RKO (cell line): Measurements from ENCODE around the gene RASSF4.

Source experiments
- DNase-seq: peaks from one replicate; pipeline ENCODE4 v3.0.0-alpha.2; 2016; ENCODE audit warnings: low spot score

Gene RASSF4

GRCh38 chr10:44990302-44990655 lies 30.7 kb downstream of the RASSF4 start:
- no peak for DNase-seq

- no peak for DNase-seq
Observed at GRCh38 chr10:44990965-44991364, 31.4 kb downstream of the RASSF4 start.

GRCh38 chr10:44991571-44991970 lies 32.0 kb downstream of the RASSF4 start:
- DNase-seq: no peak

- no peak for DNase-seq
Observed at GRCh38 chr10:44992070-44992731, 32.6 kb downstream of the RASSF4 start.

- DNase-seq: no peak
Observed at GRCh38 chr10:44992732-44993225, 33.2 kb downstream of the RASSF4 start.

- DNase-seq: no peak
Observed at GRCh38 chr10:44993226-44993921, 33.8 kb downstream of the RASSF4 start.

- no peak for DNase-seq
Observed at GRCh38 chr10:44993922-44994751, 34.5 kb downstream of the RASSF4 start.

GRCh38 chr10:44994752-44995530 lies 35.3 kb downstream of the RASSF4 start:
- DNase-seq: no peak

GRCh38 chr10:44995581-44995913 lies 35.9 kb downstream of the RASSF4 start:
- no peak for DNase-seq

- DNase-seq: no peak
Observed at GRCh38 chr10:44995914-44996669, 36.5 kb downstream of the RASSF4 start.

- DNase-seq: no peak
Observed at GRCh38 chr10:44997105-44997748, 37.6 kb downstream of the RASSF4 start.

GRCh38 chr10:44998146-44998631 lies 38.6 kb downstream of the RASSF4 start:
- no peak for DNase-seq

GRCh38 chr10:45000138-45000751 lies 40.6 kb downstream of the RASSF4 start:
- DNase-seq: peak; percentile 22

GRCh38 chr10:45000752-45001380 lies 41.3 kb downstream of the RASSF4 start, which contains the start of gene ZNF22:
Gene ZNF22, plus strand, starts transcription at chr10:45000923. Its CDS starts 2,446 bp downstream, at chr10:45003369.
- peak; percentile 73 for DNase-seq

- DNase-seq: peak; percentile 86
Observed at GRCh38 chr10:45001381-45002148, 42.0 kb downstream of the RASSF4 start.

GRCh38 chr10:45003432-45004000 lies 43.9 kb downstream of the RASSF4 start:
- DNase-seq: no peak

- no peak for DNase-seq
Observed at GRCh38 chr10:45004661-45005060, 45.1 kb downstream of the RASSF4 start.

- no peak for DNase-seq
Observed at GRCh38 chr10:45005284-45005683, 45.7 kb downstream of the RASSF4 start.
